Measurements from ENCODE around the gene MMP28.

The MMP28 gene

GRCh38 chr17:35734396-35734795 lies 61.0 kb downstream of the MMP28 start:
- DNase-seq (ENCODE audit: insufficient read length, low spot score), result no peak
- no peak for FAIRE-seq
- TF ChIP-seq CTCF (IDR thresholded peaks at IDR 0.05; ENCODE audit: insufficient read depth, missing control alignments), result no peak

- DNase-seq (ENCODE audit: insufficient read length, low spot score) (no peak), FAIRE-seq (no peak)
- TF ChIP-seq CTCF (IDR thresholded peaks at IDR 0.05; ENCODE audit: insufficient read depth, missing control alignments), result no peak
Observed at GRCh38 chr17:35733366-35733765, 62.1 kb downstream of the MMP28 start.

GRCh38 chr17:35732806-35733136 lies 62.7 kb downstream of the MMP28 start:
- no peak for TF ChIP-seq CTCF (IDR thresholded peaks at IDR 0.05; ENCODE audit: insufficient read depth, missing control alignments)
- DNase-seq (ENCODE audit: insufficient read length, low spot score) (no peak), FAIRE-seq (no peak)

GRCh38 chr17:35731917-35732805 lies 63.3 kb downstream of the MMP28 start:
- no peak for FAIRE-seq
- no peak for TF ChIP-seq CTCF (IDR thresholded peaks at IDR 0.05; ENCODE audit: insufficient read depth, missing control alignments)
- no peak for DNase-seq (ENCODE audit: insufficient read length, low spot score)

GRCh38 chr17:35731239-35731916 lies 64.1 kb downstream of the MMP28 start, which contains the start of gene RASL10B:
Gene RASL10B, plus strand, starts transcription at chr17:35731639. Its CDS starts 3,546 bp downstream, at chr17:35735185.
- no peak for TF ChIP-seq CTCF (IDR thresholded peaks at IDR 0.05; ENCODE audit: insufficient read depth, missing control alignments)
- DNase-seq (ENCODE audit: insufficient read length, low spot score), result peak; percentile 93
- no peak for FAIRE-seq

GRCh38 chr17:35730400-35731005 lies 64.9 kb downstream of the MMP28 start:
- TF ChIP-seq CTCF (IDR thresholded peaks at IDR 0.05; ENCODE audit: insufficient read depth, missing control alignments), result no peak
- DNase-seq (ENCODE audit: insufficient read length, low spot score) (no peak), FAIRE-seq (no peak)

All from D721Med (cell line).